ENCODE results near the gene TSHZ2. TPM values are rescaled to one million over a fixed set of nuclear protein-coding genes. Genes with fewer than 3 reads are reported as not detected.

TSHZ2 gene
- total and polyA plus RNA-seq, 2 of the 4 experiments (the other 2 are of a cell fraction), result under 0.01 to 0.02 TPM

- Histone ChIP-seq H4K20me1 (ENCODE audit: insufficient read depth, low read length) (no peaks in the 10 kb centered on the region), H2AK5ac (ENCODE audit: low read depth, low read length) (no peak overlapping the region), H2AFZ (replicated peaks; ENCODE audit: low read length, poor library complexity) (no peak overlapping the region), H2BK15ac (ENCODE audit: low read depth, low read length) (no peak overlapping the region), H3K4me2 (ENCODE audit: low read depth, low read length) (no peak overlapping the region), H2BK5ac (ENCODE audit: low read depth, low read length, poor library complexity, severe bottlenecking) (no peak overlapping the region), H3K56ac (ENCODE audit: extremely low read depth, insufficient read depth, low read length) (no peak overlapping the region), H3K4ac (ENCODE audit: low read depth, low read length) (no peak overlapping the region), H4K8ac (ENCODE audit: low read depth in 2 of 2, low read length in 2 of 2) (no peak overlapping the region), H3K9me3 (ENCODE audit: control insufficient read depth, insufficient read depth, low read length) (no peaks in the 10 kb centered on the region), H3K4me3 (ENCODE audit: insufficient read depth, low read depth, low read length) (no peak overlapping the region), H3K4me1 (ENCODE audit: control insufficient read depth, insufficient read depth, low read length) (no peaks in the 10 kb centered on the region), H3K18ac (ENCODE audit: low read depth, low read length) (no peak overlapping the region), H3K79me1 (ENCODE audit: low read depth in 1 of 2, low read length in 2 of 2) (no peaks in the 10 kb centered on the region), H4K91ac (ENCODE audit: insufficient read depth, low read depth, low read length) (no peak overlapping the region), H3K9me1 (ENCODE audit: insufficient read depth, low read length) (no peaks in the 10 kb centered on the region), H2AK9ac (replicated peaks; ENCODE audit: low read depth, low read length, poor library complexity) (no peak overlapping the region), H2BK120ac (ENCODE audit: low read depth, low read length) (no peak overlapping the region), H3K27ac (ENCODE audit: insufficient read depth, low read length) (no peak overlapping the region), H3K27me3 (ENCODE audit: control insufficient read depth, insufficient read depth, low read length) (no peaks in the 10 kb centered on the region; the same call in 1 of the 2 replicates), H3K9ac (ENCODE audit: low read depth, low read length) (no peak overlapping the region), H2BK20ac (ENCODE audit: low read depth, low read length) (no peak overlapping the region), H3K14ac (replicated peaks; ENCODE audit: low read depth, low read length) (no peak overlapping the region), H3K23ac (ENCODE audit: low read depth, low read length) (no peak overlapping the region), H4K5ac (ENCODE audit: low read depth, low read length) (no peak overlapping the region), H3K36me3 (ENCODE audit: control insufficient read depth, insufficient read depth, low read length) (no peaks in the 10 kb centered on the region)
- ChIA-PET CTCF (no interaction called here), POLR2A (ENCODE audit: unreplicated experiment) (no interaction called here)
- dilution Hi-C loops (cut with HindIII; ENCODE audit: low sequenced_read_pairs, unreplicated experiment) (no loop called here), in situ Hi-C loops (cut with MboI; ENCODE audit: low sequenced_read_pairs) (no loop called here), intact Hi-C loops (cut with micrococcal nuclease) (no loop called here)
- BruUV-seq (replicated peaks), result no TSS peak
- WGBS, 2 experiments (ENCODE audit: extremely low coverage in 2 of 2, insufficient read length in 1 of 2), result no CpG with 5 or more reads among the region's 9 CpGs
- no peak for TF ChIP-seq CEBPB (IDR thresholded peaks at IDR 0.05; ENCODE audit: low read depth, low read length)
- no peak for TF ChIP-seq CTCF (conservative IDR thresholded peaks at IDR 0.05; ENCODE audit: low read depth, low read length)
- ATAC-seq (ENCODE audit: low read depth) (no peak), DNase-seq (no peak)
These were observed 539.9 kb downstream of the TSHZ2 start for GRCh38 chr20:53512076-53512475.

Measured in IMR-90 (cell line).